ENCODE measurements around the gene SPACDR. TPM values are rescaled to one million over a fixed set of nuclear protein-coding genes. Genes with fewer than 3 reads are reported as not detected.

The SPACDR gene
- polyA plus RNA-seq, 1 donor from 2014 or later = not detected

- no peak overlapping the region for H2AFZ ChIP-seq (ENCODE audit: low read depth, low read length)
- peak overlapping the region; percentile 99 for H3K4me2 ChIP-seq (ENCODE audit: low read length)
- no peaks in the 10 kb centered on the region for H3K9me2 ChIP-seq (ENCODE audit: insufficient read depth, low read length)
- no peaks in the 10 kb centered on the region for H4K20me1 ChIP-seq (ENCODE audit: insufficient read depth)
- H3K27ac ChIP-seq (ENCODE audit: low read length) = peak overlapping the region; percentile 97
- H3K4me3 ChIP-seq (ENCODE audit: low read length) = peak overlapping the region; percentile 65
- H3F3A ChIP-seq (ENCODE audit: insufficient read depth, low read length, poor library complexity, severe bottlenecking) = no peaks in the 10 kb centered on the region
- H3K9ac ChIP-seq (ENCODE audit: low read length) = peak overlapping the region; percentile 77
- H3K36me3 ChIP-seq (ENCODE audit: insufficient read depth, low read length) = no peaks in the 10 kb centered on the region
- no peak for TF ChIP-seq POLR2AphosphoS5 (IDR thresholded peaks at IDR 0.05)
- no peak for TF ChIP-seq EZH2 (IDR thresholded peaks at IDR 0.05; ENCODE audit: borderline replicate concordance, insufficient read depth, low read length, poor library complexity, severe bottlenecking)
- no peak for TF ChIP-seq REST (IDR thresholded peaks at IDR 0.05; ENCODE audit: borderline replicate concordance)
- no peak for TF ChIP-seq SMC3 (conservative IDR thresholded peaks at IDR 0.05; ENCODE audit: poor library complexity)
- no peak for TF ChIP-seq EP300 (conservative IDR thresholded peaks at IDR 0.05; ENCODE audit: poor library complexity, severe bottlenecking)
- no peak for TF ChIP-seq TAF1 (IDR thresholded peaks at IDR 0.05; ENCODE audit: low read depth)
- TF ChIP-seq RAD21 (conservative IDR thresholded peaks at IDR 0.05) = no peak
- TF ChIP-seq CTCF (IDR thresholded peaks at IDR 0.05; ENCODE audit: poor library complexity, severe bottlenecking) = no peak
- no peak for TF ChIP-seq MXI1 (conservative IDR thresholded peaks at IDR 0.05; ENCODE audit: poor library complexity, severe bottlenecking)
- H3K9me3 ChIP-seq (ENCODE audit: low read length) = no peaks in the 10 kb centered on the region
- H3K27me3 ChIP-seq (ENCODE audit: insufficient read depth, low read depth, low read length) = no peaks in the 10 kb centered on the region
- H3K79me2 ChIP-seq (replicated peaks; ENCODE audit: insufficient read depth, low read length) = peaks cover 33% of the 10 kb centered on the region
Observed at GRCh38 chr7:100490483-100491191, 26.6 kb upstream of the SPACDR start.

GRCh38 chr7:100489824-100490223 is 25.8 kb upstream of the SPACDR start:
- Histone ChIP-seq H3K4me3 (ENCODE audit: low read length) (peak overlapping the region; percentile 65), H3K9ac (ENCODE audit: low read length) (peak overlapping the region; percentile 77), H4K20me1 (ENCODE audit: insufficient read depth) (no peaks in the 10 kb centered on the region), H3K9me3 (ENCODE audit: low read length) (no peaks in the 10 kb centered on the region), H3K36me3 (ENCODE audit: insufficient read depth, low read length) (no peaks in the 10 kb centered on the region), H3K9me2 (ENCODE audit: insufficient read depth, low read length) (no peaks in the 10 kb centered on the region), H3K27me3 (ENCODE audit: insufficient read depth, low read depth, low read length) (no peaks in the 10 kb centered on the region), H3K4me2 (ENCODE audit: low read length) (peak overlapping the region; percentile 99), H2AFZ (ENCODE audit: low read depth, low read length) (peak overlapping the region; percentile 49), H3K79me2 (replicated peaks; ENCODE audit: insufficient read depth, low read length) (peaks cover 42% of the 10 kb centered on the region), H3F3A (ENCODE audit: insufficient read depth, low read length, poor library complexity, severe bottlenecking) (no peaks in the 10 kb centered on the region), H3K27ac (ENCODE audit: low read length) (peak overlapping the region; percentile 97)
- TF ChIP-seq SMC3 (conservative IDR thresholded peaks at IDR 0.05; ENCODE audit: poor library complexity) (peak; percentile 40), RAD21 (conservative IDR thresholded peaks at IDR 0.05) (peak; percentile 38), EP300 (conservative IDR thresholded peaks at IDR 0.05; ENCODE audit: poor library complexity, severe bottlenecking) (peak; percentile 77), EZH2 (IDR thresholded peaks at IDR 0.05; ENCODE audit: borderline replicate concordance, insufficient read depth, low read length, poor library complexity, severe bottlenecking) (no peak), POLR2AphosphoS5 (IDR thresholded peaks at IDR 0.05) (peak; percentile 50), MXI1 (conservative IDR thresholded peaks at IDR 0.05; ENCODE audit: poor library complexity, severe bottlenecking) (peak; percentile 80), TAF1 (IDR thresholded peaks at IDR 0.05; ENCODE audit: low read depth) (no peak), CTCF (IDR thresholded peaks at IDR 0.05; ENCODE audit: poor library complexity, severe bottlenecking) (peak; percentile 34), REST (IDR thresholded peaks at IDR 0.05; ENCODE audit: borderline replicate concordance) (peak; percentile 57)

Measured in neural cell (in vitro differentiated cells).